ENCODE data around the gene SDHB. TPM values are rescaled to one million over a fixed set of nuclear protein-coding genes. Genes with fewer than 3 reads are reported as not detected.

SDHB gene
- polyA plus RNA-seq, 3 donors, result 116 to 275 (median 241) TPM

GRCh38 chr1:17095141-17095540 lies 41.3 kb upstream of the SDHB start:
- no peak for TF ChIP-seq CTCF (IDR thresholded peaks at IDR 0.05)
- intact Hi-C loops (cut with micrococcal nuclease), result no loop called here
- H3K9me3 ChIP-seq (replicated peaks in 1 of 2; ENCODE audit: control insufficient read depth in 1 of 2, insufficient read depth in 1 of 2, low read length in 2 of 2), result no peaks in the 10 kb centered on the region
- H3K36me3 Mint-ChIP-seq, result peaks cover 74 to 82% of the 10 kb centered on the region in 2 donors
- H3K4me1 ChIP-seq (ENCODE audit: control insufficient read depth in 1 of 2, insufficient read depth in 2 of 2, low read length in 2 of 2), result peaks cover 35 to 36% of the 10 kb centered on the region in 2 donors
- 60% methylated on average over 2 of the region's 4 CpGs for WGBS (ENCODE audit: insufficient coverage)
- no peak overlapping the region for H3K4me3 ChIP-seq (replicated peaks in 1 of 3; ENCODE audit: low read depth in 2 of 3, low read length in 3 of 3)
- no peaks in the 10 kb centered on the region for H3K27me3 ChIP-seq (ENCODE audit: control insufficient read depth in 2 of 2, insufficient read depth in 2 of 2, low read length in 2 of 2)
- no peak overlapping the region for H2AFZ ChIP-seq (ENCODE audit: insufficient read depth, low read depth, low read length, poor library complexity, severe bottlenecking)
- no peak overlapping the region for H3K4me2 ChIP-seq (replicated peaks; ENCODE audit: extremely low read depth, low read length, poor library complexity, severe bottlenecking)
- no peak overlapping the region for H3K27ac Mint-ChIP-seq
- no peak overlapping the region for H3K4me3 Mint-ChIP-seq
- no peak for DNase-seq
- no peak overlapping the region for H3K9ac ChIP-seq (ENCODE audit: insufficient read depth, low read length, poor library complexity, severe bottlenecking)
- H3K27me3 Mint-ChIP-seq (ENCODE audit: low read depth in 3 of 3), result no peaks in the 10 kb centered on the region
- H3K27ac ChIP-seq (ENCODE audit: low read depth in 1 of 2, low read length in 2 of 2), result no peak overlapping the region
- peaks cover 39% of the 10 kb centered on the region for H3K4me1 Mint-ChIP-seq
- H4K20me1 ChIP-seq (ENCODE audit: insufficient read depth, low read length), result no peaks in the 10 kb centered on the region
- no peaks in the 10 kb centered on the region for H3K79me2 ChIP-seq (ENCODE audit: insufficient read depth, low read length)
- peaks cover 68 to 69% of the 10 kb centered on the region in 2 donors for H3K36me3 ChIP-seq (replicated peaks in 1 of 2; ENCODE audit: control insufficient read depth in 1 of 2, insufficient read depth in 2 of 2, low read length in 2 of 2)
- peaks cover 0 to 9% (median 3%) of the 10 kb centered on the region in 7 donors for H3K9me3 Mint-ChIP-seq

- Histone ChIP-seq H4K20me1 (ENCODE audit: insufficient read depth, low read length) (no peaks in the 10 kb centered on the region), H3K9ac (ENCODE audit: insufficient read depth, low read length, poor library complexity, severe bottlenecking) (no peak overlapping the region), H2AFZ (ENCODE audit: insufficient read depth, low read depth, low read length, poor library complexity, severe bottlenecking) (no peak overlapping the region), H3K4me1 (ENCODE audit: control insufficient read depth in 1 of 2, insufficient read depth in 2 of 2, low read length in 2 of 2) (peaks cover 30 to 31% of the 10 kb centered on the region in 2 donors), H3K79me2 (ENCODE audit: insufficient read depth, low read length) (no peaks in the 10 kb centered on the region), H3K27ac (ENCODE audit: low read depth in 1 of 2, low read length in 2 of 2) (no peak overlapping the region), H3K27me3 (ENCODE audit: control insufficient read depth in 2 of 2, insufficient read depth in 2 of 2, low read length in 2 of 2) (no peaks in the 10 kb centered on the region), H3K9me3 (replicated peaks in 1 of 2; ENCODE audit: control insufficient read depth in 1 of 2, insufficient read depth in 1 of 2, low read length in 2 of 2) (no peaks in the 10 kb centered on the region), H3K4me2 (replicated peaks; ENCODE audit: extremely low read depth, low read length, poor library complexity, severe bottlenecking) (no peak overlapping the region), H3K36me3 (replicated peaks in 1 of 2; ENCODE audit: control insufficient read depth in 1 of 2, insufficient read depth in 2 of 2, low read length in 2 of 2) (peaks cover 72 to 74% of the 10 kb centered on the region in 2 donors), H3K4me3 (replicated peaks in 1 of 3; ENCODE audit: low read depth in 2 of 3, low read length in 3 of 3) (no peak overlapping the region)
- 80% methylated on average over 4 of the region's 5 CpGs for WGBS (ENCODE audit: insufficient coverage)
- no peak overlapping the region for H3K27ac Mint-ChIP-seq
- no peaks in the 10 kb centered on the region for H3K27me3 Mint-ChIP-seq (ENCODE audit: low read depth in 3 of 3)
- no peak for DNase-seq
- H3K4me1 Mint-ChIP-seq, result peaks cover 35% of the 10 kb centered on the region
- peaks cover 77 to 82% of the 10 kb centered on the region in 2 donors for H3K36me3 Mint-ChIP-seq
- no peak overlapping the region for H3K4me3 Mint-ChIP-seq
- TF ChIP-seq CTCF (IDR thresholded peaks at IDR 0.05), result no peak
- intact Hi-C loops (cut with micrococcal nuclease), result no loop called here
- peaks cover 0 to 9% (median 3%) of the 10 kb centered on the region in 7 donors for H3K9me3 Mint-ChIP-seq
Observed at GRCh38 chr1:17094664-17095063, 40.8 kb upstream of the SDHB start.

All from CD14-positive monocyte (primary cell).